ENCODE results near the gene UNC119. TPM values are rescaled to one million over a fixed set of nuclear protein-coding genes. Genes with fewer than 3 reads are reported as not detected.

The UNC119 gene
- total RNA-seq, 1 experiment from 2014 or later, result 44.7 TPM

GRCh38 chr17:28550858-28551257 lies 1.6 kb downstream of the UNC119 start:
- intact Hi-C loops (cut with micrococcal nuclease; ENCODE audit: unreplicated experiment), result no loop called here
- Histone ChIP-seq H3K27ac (ENCODE audit: low read length) (no peak overlapping the region), H3K27me3 (ENCODE audit: control insufficient read depth, insufficient read depth, low read length) (no peaks in the 10 kb centered on the region), H3K36me3 (ENCODE audit: control insufficient read depth, insufficient read depth, low read length) (no peaks in the 10 kb centered on the region), H3K4me1 (ENCODE audit: control insufficient read depth, insufficient read depth, low read length) (peaks cover 9% of the 10 kb centered on the region; the same call in 1 of the 2 replicates), H3K9me3 (ENCODE audit: control insufficient read depth, insufficient read depth, low read depth, low read length) (no peaks in the 10 kb centered on the region), H3K4me3 (ENCODE audit: low read depth in 2 of 2, low read length in 2 of 2) (no peak overlapping the region)
- CTCF ChIA-PET, result interaction anchor here (0.6 to 0.7 kb wide), 2 partner anchors 19 to 197 kb away, joined by 3 read pairs; no protein-coding TSS in a partner anchor
- ATAC-seq (no peak), DNase-seq (ENCODE audit: low read depth, low spot score) (no peak)
- TF ChIP-seq, protein P1, sequence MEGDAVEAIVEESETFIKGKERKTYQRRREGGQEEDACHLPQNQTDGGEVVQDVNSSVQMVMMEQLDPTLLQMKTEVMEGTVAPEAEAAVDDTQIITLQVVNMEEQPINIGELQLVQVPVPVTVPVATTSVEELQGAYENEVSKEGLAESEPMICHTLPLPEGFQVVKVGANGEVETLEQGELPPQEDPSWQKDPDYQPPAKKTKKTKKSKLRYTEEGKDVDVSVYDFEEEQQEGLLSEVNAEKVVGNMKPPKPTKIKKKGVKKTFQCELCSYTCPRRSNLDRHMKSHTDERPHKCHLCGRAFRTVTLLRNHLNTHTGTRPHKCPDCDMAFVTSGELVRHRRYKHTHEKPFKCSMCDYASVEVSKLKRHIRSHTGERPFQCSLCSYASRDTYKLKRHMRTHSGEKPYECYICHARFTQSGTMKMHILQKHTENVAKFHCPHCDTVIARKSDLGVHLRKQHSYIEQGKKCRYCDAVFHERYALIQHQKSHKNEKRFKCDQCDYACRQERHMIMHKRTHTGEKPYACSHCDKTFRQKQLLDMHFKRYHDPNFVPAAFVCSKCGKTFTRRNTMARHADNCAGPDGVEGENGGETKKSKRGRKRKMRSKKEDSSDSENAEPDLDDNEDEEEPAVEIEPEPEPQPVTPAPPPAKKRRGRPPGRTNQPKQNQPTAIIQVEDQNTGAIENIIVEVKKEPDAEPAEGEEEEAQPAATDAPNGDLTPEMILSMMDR (IDR thresholded peaks at IDR 0.05), result no peak
- TF ChIP-seq SIN3A (IDR thresholded peaks at IDR 0.05; ENCODE audit: borderline replicate concordance, insufficient read depth, low read depth, low read length) (no peak), POLR2AphosphoS5 (IDR thresholded peaks at IDR 0.05; ENCODE audit: low read depth, low read length) (no peak), TCF7L2 (IDR thresholded peaks at IDR 0.05; ENCODE audit: low read depth, low read length) (no peak)
- TF ChIP-seq, protein P2, sequence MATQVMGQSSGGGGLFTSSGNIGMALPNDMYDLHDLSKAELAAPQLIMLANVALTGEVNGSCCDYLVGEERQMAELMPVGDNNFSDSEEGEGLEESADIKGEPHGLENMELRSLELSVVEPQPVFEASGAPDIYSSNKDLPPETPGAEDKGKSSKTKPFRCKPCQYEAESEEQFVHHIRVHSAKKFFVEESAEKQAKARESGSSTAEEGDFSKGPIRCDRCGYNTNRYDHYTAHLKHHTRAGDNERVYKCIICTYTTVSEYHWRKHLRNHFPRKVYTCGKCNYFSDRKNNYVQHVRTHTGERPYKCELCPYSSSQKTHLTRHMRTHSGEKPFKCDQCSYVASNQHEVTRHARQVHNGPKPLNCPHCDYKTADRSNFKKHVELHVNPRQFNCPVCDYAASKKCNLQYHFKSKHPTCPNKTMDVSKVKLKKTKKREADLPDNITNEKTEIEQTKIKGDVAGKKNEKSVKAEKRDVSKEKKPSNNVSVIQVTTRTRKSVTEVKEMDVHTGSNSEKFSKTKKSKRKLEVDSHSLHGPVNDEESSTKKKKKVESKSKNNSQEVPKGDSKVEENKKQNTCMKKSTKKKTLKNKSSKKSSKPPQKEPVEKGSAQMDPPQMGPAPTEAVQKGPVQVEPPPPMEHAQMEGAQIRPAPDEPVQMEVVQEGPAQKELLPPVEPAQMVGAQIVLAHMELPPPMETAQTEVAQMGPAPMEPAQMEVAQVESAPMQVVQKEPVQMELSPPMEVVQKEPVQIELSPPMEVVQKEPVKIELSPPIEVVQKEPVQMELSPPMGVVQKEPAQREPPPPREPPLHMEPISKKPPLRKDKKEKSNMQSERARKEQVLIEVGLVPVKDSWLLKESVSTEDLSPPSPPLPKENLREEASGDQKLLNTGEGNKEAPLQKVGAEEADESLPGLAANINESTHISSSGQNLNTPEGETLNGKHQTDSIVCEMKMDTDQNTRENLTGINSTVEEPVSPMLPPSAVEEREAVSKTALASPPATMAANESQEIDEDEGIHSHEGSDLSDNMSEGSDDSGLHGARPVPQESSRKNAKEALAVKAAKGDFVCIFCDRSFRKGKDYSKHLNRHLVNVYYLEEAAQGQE (IDR thresholded peaks at IDR 0.05; ENCODE audit: insufficient read depth in 1 of 2, low read depth in 2 of 2, low read length in 1 of 2), result no peak
- POLR2A ChIA-PET, result no interaction called here
- in situ Hi-C loops (cut with HindIII; ENCODE audit: low pct_unique_long_range_greater_than_20kb, low sequenced_read_pairs), result no loop called here
- TSS peak; percentile 40 for BruUV-seq (replicated peaks)

GRCh38 chr17:28549236-28550132 lies 2.9 kb downstream of the UNC119 start:
- POLR2A ChIA-PET, result no interaction called here
- Histone ChIP-seq H3K36me3 (ENCODE audit: control insufficient read depth, insufficient read depth, low read length) (no peaks in the 10 kb centered on the region), H3K27me3 (ENCODE audit: control insufficient read depth, insufficient read depth, low read length) (no peaks in the 10 kb centered on the region), H3K4me3 (ENCODE audit: low read depth in 2 of 2, low read length in 2 of 2) (no peak overlapping the region), H3K4me1 (ENCODE audit: control insufficient read depth, insufficient read depth, low read length) (peaks cover 9% of the 10 kb centered on the region; the same call in 1 of the 2 replicates), H3K9me3 (ENCODE audit: control insufficient read depth, insufficient read depth, low read depth, low read length) (no peaks in the 10 kb centered on the region), H3K27ac (ENCODE audit: low read length) (no peak overlapping the region)
- no peak for ATAC-seq
- in situ Hi-C loops (cut with HindIII; ENCODE audit: low pct_unique_long_range_greater_than_20kb, low sequenced_read_pairs), result no loop called here
- no peak for TF ChIP-seq SIN3A (IDR thresholded peaks at IDR 0.05; ENCODE audit: borderline replicate concordance, insufficient read depth, low read depth, low read length)
- TF ChIP-seq, protein P1 (IDR thresholded peaks at IDR 0.05), result no peak
- TF ChIP-seq, protein P2 (IDR thresholded peaks at IDR 0.05; ENCODE audit: insufficient read depth in 1 of 2, low read depth in 2 of 2, low read length in 1 of 2), result no peak
- CTCF ChIA-PET, result interaction anchor here (0.5 kb wide), 1 partner anchor 418 kb away, joined by 4 read pairs; no protein-coding TSS in a partner anchor
- DNase-seq (ENCODE audit: low read depth, low spot score), result no peak
- intact Hi-C loops (cut with micrococcal nuclease; ENCODE audit: unreplicated experiment), result no loop called here
- BruUV-seq (replicated peaks), result no TSS peak
